Gastrocnemius medialis (tissue), 4 donors: ENCODE results near the gene CHCHD6. TPM values are rescaled to one million over a fixed set of nuclear protein-coding genes. Genes with fewer than 3 reads are reported as not detected.

ENCODE experiments used
- ATAC-seq, 2 donors: fragments of 150-250 bp; one replicate each; pipeline ENCODE4 v1.9.1; 2016
- DNase-seq, 2 donors: peaks; one replicate each; pipeline ENCODE4 v3.0.0-alpha.2; 2019
- H3K27ac ChIP-seq, 4 donors: fragments of 200-600 bp; sonication (generic); 1 replicate in 1 of 4; 2 replicates in 3 of 4; pipeline ENCODE4 v1.5.1; 2016 to 2018; ENCODE audit warnings: mild to moderate bottlenecking in 2 of 4, moderate library complexity in 1 of 4
- H3K27me3 ChIP-seq, 3 donors: fragments of 200-600 bp; sonication (generic) in 2 of 3; 1 replicate in 1 of 3; 2 replicates in 2 of 3; pipeline versions ENCODE4 v1.5.1 to v1.6.0; 2016 to 2019; ENCODE audit warnings: mild to moderate bottlenecking in 1 of 3, moderate library complexity in 1 of 3
- H3K36me3 ChIP-seq, 2 donors: fragments of 200-600 bp; sonication (generic) in 1 of 2; one replicate each; pipeline ENCODE4 v1.5.1; 2017 to 2018
- H3K4me1 ChIP-seq, 2 donors: fragments of 200-600 bp; sonication (generic) in 1 of 2; one replicate each; pipeline ENCODE4 v1.5.1; 2016 to 2017; ENCODE audit warnings: mild to moderate bottlenecking in 2 of 2
- H3K4me3 ChIP-seq, 4 donors: fragments of 200-600 bp; sonication (generic) in 3 of 4; 1 replicate in 1 of 4; 2 replicates in 3 of 4; pipeline ENCODE4 v1.5.1; 2016 to 2019; ENCODE audit warnings: mild to moderate bottlenecking in 2 of 4
- H3K9me3 ChIP-seq, 3 donors: fragments of 200-600 bp; sonication (generic) in 2 of 3; 1 replicate in 1 of 3; 2 replicates in 2 of 3; pipeline ENCODE4 v1.5.1; 2016 to 2019
- POLR2A ChIP-seq, 2 donors: fragments of 450-650 bp; IDR thresholded peaks; one replicate each; pipeline ENCODE4 v1.6.1; 2017; ENCODE audit warnings: antibody characterized with exemption in 2 of 2, mild to moderate bottlenecking in 2 of 2, moderate library complexity in 2 of 2
- in situ Hi-C, 4 donors: fragments of 200-750 bp; cut with MboI; loops; one replicate each; pipeline versions ENCODE4 v1.15.0 to v1.8.0; 2017; ENCODE audit warnings: low sequenced_read_pairs in 4 of 4
- intact Hi-C: fragments of 100-400 bp; cut with DNase I; formaldehyde crosslinking; loops from one replicate; pipeline ENCODE4 v1.15.1; 2023; ENCODE audit warnings: low total_unique reads
- total RNA-seq, 4 donors: library from RNA; depleted of rRNA; stranded (reverse); fragments of >200 nt; gene quantifications; one replicate each; pipeline versions ENCODE4 v1.1.0 to v1.2.3, GENCODE V29; 2016
- TF ChIP-seq, protein P1 (sequence below), 5 experiments: fragments of 450-650 bp in 3 of 5; fragments of 200-600 bp in 2 of 5; sonication (generic) in 2 of 5; IDR thresholded peaks in 4 of 5; conservative IDR thresholded peaks in 1 of 5; 1 replicate in 4 of 5; 2 replicates in 1 of 5; pipeline ENCODE4 v1.5.1; 2016 to 2019; ENCODE audit warnings: antibody characterized with exemption in 5 of 5, mild to moderate bottlenecking in 3 of 5, moderate library complexity in 3 of 5

CHCHD6 gene
- total RNA-seq, 4 donors from 2014 or later = 2.7 to 4.2 (median 3.4) TPM

- intact Hi-C loops = no loop called here
- no peak for TF ChIP-seq POLR2A (IDR thresholded peaks at IDR 0.05)
- TF ChIP-seq, protein P1, sequence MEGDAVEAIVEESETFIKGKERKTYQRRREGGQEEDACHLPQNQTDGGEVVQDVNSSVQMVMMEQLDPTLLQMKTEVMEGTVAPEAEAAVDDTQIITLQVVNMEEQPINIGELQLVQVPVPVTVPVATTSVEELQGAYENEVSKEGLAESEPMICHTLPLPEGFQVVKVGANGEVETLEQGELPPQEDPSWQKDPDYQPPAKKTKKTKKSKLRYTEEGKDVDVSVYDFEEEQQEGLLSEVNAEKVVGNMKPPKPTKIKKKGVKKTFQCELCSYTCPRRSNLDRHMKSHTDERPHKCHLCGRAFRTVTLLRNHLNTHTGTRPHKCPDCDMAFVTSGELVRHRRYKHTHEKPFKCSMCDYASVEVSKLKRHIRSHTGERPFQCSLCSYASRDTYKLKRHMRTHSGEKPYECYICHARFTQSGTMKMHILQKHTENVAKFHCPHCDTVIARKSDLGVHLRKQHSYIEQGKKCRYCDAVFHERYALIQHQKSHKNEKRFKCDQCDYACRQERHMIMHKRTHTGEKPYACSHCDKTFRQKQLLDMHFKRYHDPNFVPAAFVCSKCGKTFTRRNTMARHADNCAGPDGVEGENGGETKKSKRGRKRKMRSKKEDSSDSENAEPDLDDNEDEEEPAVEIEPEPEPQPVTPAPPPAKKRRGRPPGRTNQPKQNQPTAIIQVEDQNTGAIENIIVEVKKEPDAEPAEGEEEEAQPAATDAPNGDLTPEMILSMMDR (IDR thresholded peaks at IDR 0.05 in 4 of 5, conservative IDR thresholded peaks at IDR 0.05 in 1 of 5) = no peak
- DNase-seq (no peak), ATAC-seq (no peak)
- Histone ChIP-seq H3K4me3 (no peak overlapping the region), H3K36me3 (no peaks in the 10 kb centered on the region), H3K27ac (no peak overlapping the region), H3K27me3 (no peaks in the 10 kb centered on the region), H3K9me3 (no peaks in the 10 kb centered on the region), H3K4me1 (peaks cover 23 to 30% of the 10 kb centered on the region in 2 donors)
- in situ Hi-C loops = no loop called here
Observed at GRCh38 chr3:126897943-126898342, 193.9 kb downstream of the CHCHD6 start.

DNA sequence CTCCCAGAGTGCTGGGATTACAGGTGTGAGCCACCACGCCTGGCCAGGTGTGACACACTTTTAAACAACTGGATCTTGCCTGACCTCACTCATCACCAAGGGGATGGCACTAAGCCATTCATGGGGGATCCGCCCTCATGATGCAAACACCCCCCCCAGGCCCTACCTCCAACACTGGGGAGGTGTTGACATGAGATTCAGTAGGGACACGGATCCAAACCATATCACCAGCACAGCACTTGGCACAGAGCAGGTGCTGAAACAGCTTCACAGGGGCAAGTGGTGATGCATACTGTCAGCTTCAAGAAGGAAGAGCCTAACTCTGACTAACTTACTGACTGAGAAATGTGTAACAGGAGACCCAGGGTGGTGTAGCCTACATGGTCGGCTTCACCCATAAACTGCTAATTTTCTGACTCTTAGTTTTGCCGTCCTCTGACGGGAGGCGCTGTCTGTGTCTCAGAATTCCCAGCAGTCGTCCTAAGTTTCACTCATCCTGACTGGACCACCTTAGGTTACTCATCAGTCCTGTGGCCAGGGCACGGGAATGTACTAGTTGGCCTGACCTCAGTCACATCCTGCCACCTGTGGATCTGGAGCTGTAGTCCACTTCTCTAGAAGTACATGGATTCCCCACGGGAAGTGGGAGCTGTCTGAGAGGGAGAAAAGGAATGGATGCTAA lies 197.0 kb downstream of the CHCHD6 start:
- peaks cover 6 to 19% of the 10 kb centered on the region in 2 donors for H3K4me1 ChIP-seq
- H3K36me3 ChIP-seq = no peaks in the 10 kb centered on the region
- no peaks in the 10 kb centered on the region for H3K27me3 ChIP-seq
- H3K27ac ChIP-seq = no peak overlapping the region
- DNase-seq (no peak), ATAC-seq (no peak)
- no peaks in the 10 kb centered on the region for H3K9me3 ChIP-seq
- H3K4me3 ChIP-seq = no peak overlapping the region
- intact Hi-C loops (no loop called here), in situ Hi-C loops (no loop called here)
- TF ChIP-seq, protein P1 (IDR thresholded peaks at IDR 0.05 in 4 of 5, conservative IDR thresholded peaks at IDR 0.05 in 1 of 5) = no peak
- TF ChIP-seq POLR2A (IDR thresholded peaks at IDR 0.05) = no peak

DNA sequence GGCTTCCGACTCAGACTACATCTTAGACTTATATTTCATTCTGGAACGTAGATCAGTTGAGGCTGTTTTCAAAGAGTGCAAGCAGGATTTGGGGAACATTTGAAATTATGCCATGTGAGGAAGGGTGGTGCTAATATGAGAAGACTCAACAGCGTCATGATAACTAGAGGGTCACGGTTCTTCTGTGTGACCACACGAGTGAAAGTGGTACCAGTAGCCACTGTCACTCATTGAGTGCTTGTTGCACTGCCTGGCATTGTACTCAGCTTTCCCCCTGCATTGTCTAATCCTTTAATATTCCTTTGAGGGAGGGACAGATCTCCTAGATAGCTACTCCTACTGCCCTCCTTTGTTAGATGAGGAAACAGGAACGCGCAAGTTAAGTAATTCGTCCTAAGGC lies 197.6 kb downstream of the CHCHD6 start:
- TF ChIP-seq, protein P1 (IDR thresholded peaks at IDR 0.05 in 4 of 5, conservative IDR thresholded peaks at IDR 0.05 in 1 of 5) = no peak
- no peak for TF ChIP-seq POLR2A (IDR thresholded peaks at IDR 0.05)
- no peaks in the 10 kb centered on the region for H3K9me3 ChIP-seq
- H3K27ac ChIP-seq = no peak overlapping the region
- ATAC-seq = no peak
- H3K4me1 ChIP-seq = peaks cover 5 to 12% of the 10 kb centered on the region in 2 donors
- no peak overlapping the region for H3K4me3 ChIP-seq
- no peak for DNase-seq
- intact Hi-C loops = no loop called here
- in situ Hi-C loops = no loop called here
- H3K27me3 ChIP-seq = no peaks in the 10 kb centered on the region
- no peaks in the 10 kb centered on the region for H3K36me3 ChIP-seq

- intact Hi-C loops = no loop called here
- DNase-seq (no peak), ATAC-seq (no peak)
- Histone ChIP-seq H3K9me3 (no peaks in the 10 kb centered on the region), H3K27me3 (no peaks in the 10 kb centered on the region), H3K27ac (no peak overlapping the region), H3K36me3 (no peaks in the 10 kb centered on the region), H3K4me3 (no peak overlapping the region), H3K4me1 (no peaks in the 10 kb centered on the region)
- in situ Hi-C loops = no loop called here
- TF ChIP-seq POLR2A (IDR thresholded peaks at IDR 0.05) = no peak
- TF ChIP-seq, protein P1 (IDR thresholded peaks at IDR 0.05 in 4 of 5, conservative IDR thresholded peaks at IDR 0.05 in 1 of 5) = no peak
Observed at GRCh38 chr3:126903521-126903920, 199.5 kb downstream of the CHCHD6 start.

- Histone ChIP-seq H3K4me3 (no peak overlapping the region), H3K27ac (no peak overlapping the region), H3K36me3 (no peaks in the 10 kb centered on the region), H3K9me3 (no peaks in the 10 kb centered on the region), H3K4me1 (peaks cover 0 to 4% of the 10 kb centered on the region in 2 donors), H3K27me3 (no peaks in the 10 kb centered on the region)
- no peak for TF ChIP-seq POLR2A (IDR thresholded peaks at IDR 0.05)
- TF ChIP-seq, protein P1 (IDR thresholded peaks at IDR 0.05 in 4 of 5, conservative IDR thresholded peaks at IDR 0.05 in 1 of 5) = no peak
- ATAC-seq (no peak), DNase-seq (no peak)
- in situ Hi-C loops (no loop called here), intact Hi-C loops (no loop called here)
Observed at GRCh38 chr3:126907557-126907956, 203.5 kb downstream of the CHCHD6 start.
